Calu3 (cell line): Measurements from ENCODE around the gene OGFOD3. TPM values are rescaled to one million over a fixed set of nuclear protein-coding genes. Genes with fewer than 3 reads are reported as not detected.

ENCODE experiments used
- BruUV-seq: library from RNA; stranded (reverse); fragments of 400-500 nt; replicated peaks from 2 replicates; lab custom pipeline; 2021; lab: Mats Ljungman, UMichigan
- CTCF ChIA-PET: fragments of 300-600 bp; sonication (Branson Sonifier 250); formaldehyde crosslinking; loops from one replicate; lab custom pipeline; 2022; ENCODE audit warnings: antibody characterized with exemption; lab: Charles Lee
- DNase-seq: peaks from one replicate; pipeline ENCODE4 v3.0.0; 2022
- H3K27ac Mint-ChIP-seq: one replicate; pipeline ENCODE4 v1.8.0; 2022; ENCODE audit warnings: mixed read lengths; ENCODE audit not compliant: unreplicated experiment
- H3K27me3 Mint-ChIP-seq: one replicate; pipeline ENCODE4 v1.8.0; 2022; ENCODE audit warnings: mixed read lengths; ENCODE audit not compliant: unreplicated experiment
- H3K36me3 Mint-ChIP-seq: one replicate; pipeline ENCODE4 v1.8.0; 2022; ENCODE audit warnings: mild to moderate bottlenecking, moderate library complexity, mixed read lengths; ENCODE audit not compliant: insufficient read depth, unreplicated experiment
- H3K4me1 Mint-ChIP-seq: one replicate; pipeline ENCODE4 v1.8.0; 2022; ENCODE audit warnings: mild to moderate bottlenecking, low read depth, mixed read lengths; ENCODE audit not compliant: unreplicated experiment
- H3K4me3 Mint-ChIP-seq: one replicate; pipeline ENCODE4 v1.8.0; 2022; ENCODE audit warnings: mild to moderate bottlenecking, low read depth, moderate library complexity, mixed read lengths; ENCODE audit not compliant: unreplicated experiment
- H3K9me3 Mint-ChIP-seq: one replicate; pipeline ENCODE4 v1.8.0; 2022; ENCODE audit warnings: low read depth, mixed read lengths; ENCODE audit not compliant: unreplicated experiment
- intact Hi-C: fragments of 100-400 bp; cut with micrococcal nuclease; formaldehyde crosslinking; loops from one replicate; pipeline ENCODE4 v1.10.0; 2022; ENCODE audit not compliant: unreplicated experiment
- total RNA-seq: library from RNA; stranded (reverse); gene quantifications from 2 replicates; pipeline ENCODE4 v1.2.3, GENCODE V29; 2022
- TF ChIP-seq, protein P1 (sequence below): fragments of 200-600 bp; IDR thresholded peaks from one replicate; pipeline ENCODE4 v1.8.0; 2022; ENCODE audit warnings: antibody characterized with exemption; ENCODE audit not compliant: unreplicated experiment

OGFOD3 gene
- total RNA-seq, 1 experiment from 2014 or later, result 29.0 TPM

DNA sequence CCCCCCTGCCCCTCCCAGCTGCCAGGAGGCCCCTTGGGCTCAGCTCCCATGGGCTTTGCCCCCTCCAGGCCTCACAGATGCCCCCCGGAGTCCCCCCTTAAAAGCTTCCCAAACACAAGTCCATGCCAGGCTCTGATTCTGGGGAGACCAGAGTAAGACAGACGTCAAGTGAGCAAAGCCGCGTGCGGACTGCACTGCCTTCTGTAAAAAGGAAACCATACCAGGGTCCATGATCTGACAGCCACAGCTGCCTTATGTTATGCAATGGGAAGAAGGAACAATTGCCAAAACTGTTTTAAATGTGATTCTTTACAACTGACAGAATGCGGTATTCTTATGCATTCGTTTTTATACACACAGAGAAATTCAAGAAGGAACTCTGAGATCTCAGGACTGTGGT, 18.2 kb downstream of the OGFOD3 start:
- Mint-ChIP-seq H3K9me3 (no peaks in the 10 kb centered on the region), H3K27me3 (no peaks in the 10 kb centered on the region), H3K27ac (no peak overlapping the region), H3K4me1 (peaks cover 8% of the 10 kb centered on the region), H3K4me3 (no peak overlapping the region), H3K36me3 (peaks cover 16% of the 10 kb centered on the region)
- TF ChIP-seq, protein P1, sequence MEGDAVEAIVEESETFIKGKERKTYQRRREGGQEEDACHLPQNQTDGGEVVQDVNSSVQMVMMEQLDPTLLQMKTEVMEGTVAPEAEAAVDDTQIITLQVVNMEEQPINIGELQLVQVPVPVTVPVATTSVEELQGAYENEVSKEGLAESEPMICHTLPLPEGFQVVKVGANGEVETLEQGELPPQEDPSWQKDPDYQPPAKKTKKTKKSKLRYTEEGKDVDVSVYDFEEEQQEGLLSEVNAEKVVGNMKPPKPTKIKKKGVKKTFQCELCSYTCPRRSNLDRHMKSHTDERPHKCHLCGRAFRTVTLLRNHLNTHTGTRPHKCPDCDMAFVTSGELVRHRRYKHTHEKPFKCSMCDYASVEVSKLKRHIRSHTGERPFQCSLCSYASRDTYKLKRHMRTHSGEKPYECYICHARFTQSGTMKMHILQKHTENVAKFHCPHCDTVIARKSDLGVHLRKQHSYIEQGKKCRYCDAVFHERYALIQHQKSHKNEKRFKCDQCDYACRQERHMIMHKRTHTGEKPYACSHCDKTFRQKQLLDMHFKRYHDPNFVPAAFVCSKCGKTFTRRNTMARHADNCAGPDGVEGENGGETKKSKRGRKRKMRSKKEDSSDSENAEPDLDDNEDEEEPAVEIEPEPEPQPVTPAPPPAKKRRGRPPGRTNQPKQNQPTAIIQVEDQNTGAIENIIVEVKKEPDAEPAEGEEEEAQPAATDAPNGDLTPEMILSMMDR, result no peak
- intact Hi-C loops, result no loop called here
- CTCF ChIA-PET, result no interaction called here
- BruUV-seq, result no TSS peak
- DNase-seq, result no peak

DNA sequence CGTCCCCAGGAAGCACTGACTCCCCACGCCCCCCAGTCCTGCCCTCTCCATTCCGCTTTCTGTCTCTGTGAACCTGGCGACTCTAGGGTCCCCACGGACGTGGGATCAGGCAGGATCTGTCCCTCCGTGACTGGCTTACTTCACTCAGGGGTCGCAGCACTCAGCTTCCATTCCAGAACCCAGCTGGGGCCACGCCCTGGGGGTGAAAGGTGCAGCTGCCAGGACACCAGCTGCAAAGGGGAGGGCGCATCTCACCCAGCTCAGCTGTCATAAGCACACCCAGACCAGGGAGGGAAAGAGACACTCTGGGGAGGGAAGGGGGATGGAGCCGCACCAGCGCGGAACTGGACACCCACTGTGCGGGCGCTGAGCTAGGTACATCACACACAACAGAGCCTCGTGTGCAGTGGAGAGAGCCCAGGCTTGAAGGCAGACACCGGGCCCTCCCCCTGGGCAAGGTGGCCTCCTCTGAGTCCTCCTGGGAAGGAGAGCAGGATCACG, 18.7 kb downstream of the OGFOD3 start:
- Mint-ChIP-seq H3K9me3 (no peaks in the 10 kb centered on the region), H3K4me3 (no peak overlapping the region), H3K4me1 (peaks cover 8% of the 10 kb centered on the region), H3K36me3 (peaks cover 16% of the 10 kb centered on the region), H3K27me3 (no peaks in the 10 kb centered on the region), H3K27ac (no peak overlapping the region)
- no TSS peak for BruUV-seq
- DNase-seq, result no peak
- TF ChIP-seq, protein P1, result no peak
- intact Hi-C loops, result no loop called here
- CTCF ChIA-PET, result no interaction called here

DNA sequence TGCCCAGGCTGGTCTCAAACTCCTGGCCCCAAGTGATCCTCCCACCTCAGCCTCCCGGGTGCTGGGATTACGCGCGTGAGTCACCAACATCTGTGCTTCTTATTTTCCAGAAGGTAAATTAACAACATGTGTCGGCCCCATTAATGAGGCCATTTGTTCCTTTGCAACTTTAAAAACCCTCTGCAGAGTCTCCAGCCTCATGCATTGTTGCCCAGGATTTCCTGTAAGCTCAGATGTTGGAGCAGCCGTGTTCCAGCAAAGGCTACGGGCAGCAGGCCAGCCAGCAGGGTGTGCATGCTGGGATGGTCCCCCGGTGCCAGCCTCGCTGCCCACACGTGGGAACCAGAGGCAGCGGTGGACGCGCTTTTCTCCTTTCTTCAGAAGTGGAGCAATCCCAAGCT, 19.3 kb downstream of the OGFOD3 start:
- intact Hi-C loops, result no loop called here
- CTCF ChIA-PET, result no interaction called here
- no TSS peak for BruUV-seq

DNA sequence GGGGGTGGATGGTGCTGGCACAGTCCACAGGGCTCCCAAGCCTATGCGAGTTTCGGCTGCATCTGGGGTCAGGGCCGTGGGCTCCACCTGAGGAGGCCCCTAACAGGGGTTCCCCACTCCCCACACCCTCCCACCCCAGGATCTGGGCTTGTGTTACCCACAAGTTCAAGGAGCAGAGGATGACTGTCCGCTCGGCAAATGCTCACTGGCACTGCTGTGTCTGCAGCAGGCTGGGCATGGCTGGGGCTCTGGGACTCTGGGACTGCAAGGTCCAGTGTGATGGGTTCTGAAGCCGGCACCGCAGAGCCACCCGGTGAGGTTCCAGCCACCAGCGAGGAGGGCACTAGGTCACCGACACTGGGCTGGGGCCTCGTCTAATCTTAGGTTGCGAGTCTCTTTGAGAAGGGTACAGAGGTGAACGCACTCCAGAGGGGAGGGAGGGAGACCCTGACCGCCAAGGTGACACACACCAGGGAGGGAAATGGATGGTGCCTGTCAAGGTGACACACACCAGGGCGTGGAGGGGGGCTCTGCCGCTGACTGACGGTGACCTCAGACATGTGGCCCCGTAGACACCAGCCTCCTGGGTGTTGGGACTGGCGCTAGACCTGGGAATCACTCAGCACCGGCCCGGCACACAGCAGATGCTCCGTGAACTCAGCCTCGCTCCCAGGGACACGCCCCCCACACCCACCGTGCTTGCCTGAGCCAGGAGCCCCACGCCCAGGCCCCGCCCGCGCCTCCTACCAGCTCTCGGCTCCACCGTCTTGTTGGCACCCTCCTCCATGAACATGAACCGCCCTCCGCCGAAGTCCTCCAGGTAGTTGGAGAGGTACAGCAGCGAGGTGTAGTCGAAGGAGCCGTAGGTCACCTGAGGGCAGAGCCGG, 20.7 kb downstream of the OGFOD3 start:
- no TSS peak for BruUV-seq
- Mint-ChIP-seq H3K27me3 (no peaks in the 10 kb centered on the region), H3K4me3 (no peak overlapping the region), H3K27ac (no peak overlapping the region), H3K36me3 (peaks cover 1% of the 10 kb centered on the region), H3K4me1 (peaks cover 3% of the 10 kb centered on the region), H3K9me3 (no peaks in the 10 kb centered on the region)
- CTCF ChIA-PET, result interaction anchor here (0.6 kb wide), 1 partner anchor 124 kb away, joined by 5 read pairs; no protein-coding TSS in a partner anchor
- DNase-seq, result no peak
- TF ChIP-seq, protein P1, result no peak
- intact Hi-C loops, result no loop called here

More for the DNA sequence above, 19.3 kb downstream of the OGFOD3 start:
- DNase-seq, result no peak
- TF ChIP-seq, protein P1, result no peak
- Mint-ChIP-seq H3K9me3 (no peaks in the 10 kb centered on the region), H3K36me3 (peaks cover 12% of the 10 kb centered on the region), H3K27ac (no peak overlapping the region), H3K4me1 (peaks cover 8% of the 10 kb centered on the region), H3K27me3 (no peaks in the 10 kb centered on the region), H3K4me3 (no peak overlapping the region)
